K562 (cell line): ENCODE measurements around the gene ZFP62. TPM values are rescaled to one million over a fixed set of nuclear protein-coding genes. Genes with fewer than 3 reads are reported as not detected.

Source experiments
- CBX3 ChIP-seq, 2 experiments: IDR thresholded peaks; 1 replicate in 1 of 2; 2 replicates in 1 of 2; pipeline ENCODE4 v1.6.1; 2012; ENCODE audit warnings: inconsistent platforms in 2 of 2, low read length in 2 of 2, borderline replicate concordance in 1 of 2, control low read depth in 1 of 2
- RAD51 ChIP-seq: fragments of 450-650 bp; IDR thresholded peaks from 2 replicates; pipeline ENCODE4 v1.7.1; 2016; ENCODE audit warnings: low read depth, mild to moderate bottlenecking, borderline replicate concordance
- polyA plus RNA-seq, 8 experiments: library from polyadenylated mRNA; depleted of rRNA in 4 of 8; stranded (reverse) in 5 of 8; unstranded in 3 of 8; fragments of >200 nt; fragmentation: Nextera tagmentation in 2 of 8; fragmentation: Illumina TruSeq in 1 of 8; extraction: Ambion mirVana in 2 of 8; extraction: Trizol in 1 of 8; gene quantifications; 2 replicates each; pipeline versions ENCODE4 v1.2.1 to v1.2.3, GENCODE V29; 2011 to 2014; ENCODE audit warnings: inconsistent platforms in 1 of 8, missing spikeins in 1 of 8
- total RNA-seq, 7 experiments: library from RNA; depleted of rRNA in 6 of 7; stranded (reverse); fragments of >200 nt in 6 of 7; fragmentation: Illumina TruSeq in 2 of 7; extraction: Trizol in 2 of 7; gene quantifications; 2 replicates each; pipeline versions ENCODE4 v1.2.1 to v1.2.3, GENCODE V29; 2011 to 2021; ENCODE audit warnings: low replicate concordance in 1 of 7
- TF ChIP-seq, protein P1 (sequence below): fragments of 200-800 bp; sonication (Bioruptor generic); IDR thresholded peaks from 2 replicates; pipeline ENCODE4 v1.6.1; 2016; ENCODE audit warnings: missing genetic modification characterization, missing compliant biosample characterization

ZFP62 gene
- total and polyA plus RNA-seq, 9 of the 15 experiments (the other 6 are each of a cell fraction or from before 2014, with no cell fraction given): 12.2 to 37.5 (median 25.0) TPM

- TF ChIP-seq, protein P1, sequence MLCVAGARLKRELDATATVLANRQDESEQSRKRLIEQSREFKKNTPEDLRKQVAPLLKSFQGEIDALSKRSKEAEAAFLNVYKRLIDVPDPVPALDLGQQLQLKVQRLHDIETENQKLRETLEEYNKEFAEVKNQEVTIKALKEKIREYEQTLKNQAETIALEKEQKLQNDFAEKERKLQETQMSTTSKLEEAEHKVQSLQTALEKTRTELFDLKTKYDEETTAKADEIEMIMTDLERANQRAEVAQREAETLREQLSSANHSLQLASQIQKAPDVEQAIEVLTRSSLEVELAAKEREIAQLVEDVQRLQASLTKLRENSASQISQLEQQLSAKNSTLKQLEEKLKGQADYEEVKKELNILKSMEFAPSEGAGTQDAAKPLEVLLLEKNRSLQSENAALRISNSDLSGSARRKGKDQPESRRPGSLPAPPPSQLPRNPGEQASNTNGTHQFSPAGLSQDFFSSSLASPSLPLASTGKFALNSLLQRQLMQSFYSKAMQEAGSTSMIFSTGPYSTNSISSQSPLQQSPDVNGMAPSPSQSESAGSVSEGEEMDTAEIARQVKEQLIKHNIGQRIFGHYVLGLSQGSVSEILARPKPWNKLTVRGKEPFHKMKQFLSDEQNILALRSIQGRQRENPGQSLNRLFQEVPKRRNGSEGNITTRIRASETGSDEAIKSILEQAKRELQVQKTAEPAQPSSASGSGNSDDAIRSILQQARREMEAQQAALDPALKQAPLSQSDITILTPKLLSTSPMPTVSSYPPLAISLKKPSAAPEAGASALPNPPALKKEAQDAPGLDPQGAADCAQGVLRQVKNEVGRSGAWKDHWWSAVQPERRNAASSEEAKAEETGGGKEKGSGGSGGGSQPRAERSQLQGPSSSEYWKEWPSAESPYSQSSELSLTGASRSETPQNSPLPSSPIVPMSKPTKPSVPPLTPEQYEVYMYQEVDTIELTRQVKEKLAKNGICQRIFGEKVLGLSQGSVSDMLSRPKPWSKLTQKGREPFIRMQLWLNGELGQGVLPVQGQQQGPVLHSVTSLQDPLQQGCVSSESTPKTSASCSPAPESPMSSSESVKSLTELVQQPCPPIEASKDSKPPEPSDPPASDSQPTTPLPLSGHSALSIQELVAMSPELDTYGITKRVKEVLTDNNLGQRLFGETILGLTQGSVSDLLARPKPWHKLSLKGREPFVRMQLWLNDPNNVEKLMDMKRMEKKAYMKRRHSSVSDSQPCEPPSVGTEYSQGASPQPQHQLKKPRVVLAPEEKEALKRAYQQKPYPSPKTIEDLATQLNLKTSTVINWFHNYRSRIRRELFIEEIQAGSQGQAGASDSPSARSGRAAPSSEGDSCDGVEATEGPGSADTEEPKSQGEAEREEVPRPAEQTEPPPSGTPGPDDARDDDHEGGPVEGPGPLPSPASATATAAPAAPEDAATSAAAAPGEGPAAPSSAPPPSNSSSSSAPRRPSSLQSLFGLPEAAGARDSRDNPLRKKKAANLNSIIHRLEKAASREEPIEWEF: no peak
- TF ChIP-seq RAD51 (no peak), CBX3 (IDR thresholded peaks at IDR 0.05; ENCODE audit: borderline replicate concordance in 1 of 2, low read length in 2 of 2) (no peak)
Observed at GRCh38 chr5:180824630-180825476, 36.2 kb downstream of the ZFP62 start (continued).
